Central memory CD4-positive, alpha-beta T cell (primary cell): ENCODE results near the gene DXO.

Source experiments
- DNase-seq: peaks from one replicate; pipeline ENCODE4 v3.0.0; 2022

Gene DXO

GRCh38 chr6:31920811-31921210 is 51.1 kb downstream of the DXO start:
- DNase-seq: no peak
